HEK293T (cell line): ENCODE data around the gene DNAH9.

Source experiments
- CTCF ChIA-PET: fragments of 350-600 bp; formaldehyde crosslinking; extraction: SDS; loops from one replicate; lab custom pipeline; 2021; ENCODE audit warnings: antibody characterized with exemption, inconsistent platforms; lab: Yijun Ruan, JAX
- POLR2A ChIA-PET: fragments of 350-600 bp; formaldehyde crosslinking; extraction: SDS; loops from one replicate; lab custom pipeline; 2020; ENCODE audit warnings: antibody characterized with exemption, inconsistent platforms; lab: Yijun Ruan, JAX
- DNase-seq: peaks from one replicate; pipeline ENCODE4 v3.0.0; 2012; ENCODE audit warnings: mixed read lengths; ENCODE audit errors: extremely low spot score
- ARNT ChIP-seq: fragments of 450-650 bp; IDR thresholded peaks from 2 replicates; pipeline ENCODE4 v1.6.1; 2017; ENCODE audit warnings: mild to moderate bottlenecking
- BHLHE40 ChIP-seq: fragments of 450-650 bp; IDR thresholded peaks from 2 replicates; pipeline ENCODE4 v1.6.1; 2016; ENCODE audit warnings: mild to moderate bottlenecking, moderate library complexity, borderline replicate concordance
- CTBP1 ChIP-seq: fragments of 450-650 bp; IDR thresholded peaks from 2 replicates; pipeline ENCODE4 v1.6.1; 2016; ENCODE audit warnings: borderline replicate concordance
- ELF4 ChIP-seq: fragments of 450-650 bp; IDR thresholded peaks from 2 replicates; pipeline ENCODE4 v1.6.1; 2017; ENCODE audit warnings: antibody characterized with exemption
- FOXA1 ChIP-seq: fragments of 450-650 bp; IDR thresholded peaks from 2 replicates; pipeline ENCODE4 v1.6.1; 2016; ENCODE audit warnings: mild to moderate bottlenecking
- FOXK2 ChIP-seq: fragments of 450-650 bp; IDR thresholded peaks from 2 replicates; pipeline ENCODE4 v1.6.1; 2016; ENCODE audit warnings: mild to moderate bottlenecking
- FOXM1 ChIP-seq: fragments of 450-650 bp; IDR thresholded peaks from 2 replicates; pipeline ENCODE4 v1.6.1; 2017; ENCODE audit warnings: mild to moderate bottlenecking, borderline replicate concordance
- HDGF ChIP-seq: fragments of 450-650 bp; IDR thresholded peaks from 2 replicates; pipeline ENCODE4 v1.6.1; 2017; ENCODE audit warnings: antibody characterized with exemption, borderline replicate concordance
- L3MBTL2 ChIP-seq: fragments of 450-650 bp; conservative IDR thresholded peaks from 2 replicates; pipeline ENCODE4 v1.6.1; 2016; ENCODE audit warnings: mild to moderate bottlenecking
- LEF1 ChIP-seq: fragments of 450-650 bp; IDR thresholded peaks from 2 replicates; pipeline ENCODE4 v1.6.1; 2017; ENCODE audit warnings: mild to moderate bottlenecking, borderline replicate concordance
- NFRKB ChIP-seq: fragments of 450-650 bp; IDR thresholded peaks from 2 replicates; pipeline ENCODE4 v1.6.1; 2016; ENCODE audit warnings: mild to moderate bottlenecking, moderate library complexity
- SP1 ChIP-seq: fragments of 450-650 bp; IDR thresholded peaks from 2 replicates; pipeline ENCODE4 v1.6.1; 2017
- SUZ12 ChIP-seq: fragments of 450-650 bp; IDR thresholded peaks from 2 replicates; pipeline ENCODE4 v1.6.1; 2016; ENCODE audit warnings: mild to moderate bottlenecking
- TARDBP ChIP-seq: fragments of 450-650 bp; IDR thresholded peaks from 2 replicates; pipeline ENCODE4 v1.6.1; 2016
- ZNF384 ChIP-seq: fragments of 450-650 bp; IDR thresholded peaks from 2 replicates; pipeline ENCODE4 v1.6.1; 2016
- TF ChIP-seq, protein P1 (sequence below): fragments of 450-650 bp; IDR thresholded peaks from 2 replicates; pipeline ENCODE4 v1.6.1; 2016

The DNAH9 gene

DNA sequence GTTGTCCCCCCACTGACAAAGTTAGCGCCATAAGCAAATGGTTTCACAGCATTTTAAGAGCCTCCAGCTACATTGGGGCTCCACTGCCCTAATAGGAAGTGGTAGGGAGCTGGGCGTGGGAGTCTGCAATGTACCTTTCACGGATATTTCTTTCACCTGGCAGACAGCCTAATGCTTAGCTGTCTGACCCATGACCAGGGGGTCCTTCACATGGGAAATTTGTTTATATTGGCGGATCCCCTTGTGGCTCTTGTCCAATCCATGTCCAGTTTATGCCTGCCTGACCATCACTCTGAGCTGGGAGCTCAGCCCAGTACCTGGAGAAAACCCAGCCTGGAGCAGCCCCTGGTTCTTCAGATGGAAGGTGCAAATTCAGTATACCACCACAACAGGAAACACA is 254.0 kb downstream of the DNAH9 start:
- ChIA-PET POLR2A (no interaction called here), CTCF (no interaction called here)
- no peak for DNase-seq
- no peak for TF ChIP-seq ELF4
- TF ChIP-seq BHLHE40 = no peak
- TF ChIP-seq, protein P1, sequence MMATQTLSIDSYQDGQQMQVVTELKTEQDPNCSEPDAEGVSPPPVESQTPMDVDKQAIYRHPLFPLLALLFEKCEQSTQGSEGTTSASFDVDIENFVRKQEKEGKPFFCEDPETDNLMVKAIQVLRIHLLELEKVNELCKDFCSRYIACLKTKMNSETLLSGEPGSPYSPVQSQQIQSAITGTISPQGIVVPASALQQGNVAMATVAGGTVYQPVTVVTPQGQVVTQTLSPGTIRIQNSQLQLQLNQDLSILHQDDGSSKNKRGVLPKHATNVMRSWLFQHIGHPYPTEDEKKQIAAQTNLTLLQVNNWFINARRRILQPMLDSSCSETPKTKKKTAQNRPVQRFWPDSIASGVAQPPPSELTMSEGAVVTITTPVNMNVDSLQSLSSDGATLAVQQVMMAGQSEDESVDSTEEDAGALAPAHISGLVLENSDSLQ = no peak
- no peak for TF ChIP-seq LEF1
- no peak for TF ChIP-seq SP1
- TF ChIP-seq FOXM1 = no peak
- TF ChIP-seq SUZ12 = no peak
- no peak for TF ChIP-seq NFRKB
- TF ChIP-seq CTBP1 = no peak
- TF ChIP-seq FOXA1 = no peak
- no peak for TF ChIP-seq FOXK2
- TF ChIP-seq TARDBP = no peak
- TF ChIP-seq ZNF384 = no peak
- TF ChIP-seq L3MBTL2 = no peak
- no peak for TF ChIP-seq ARNT

DNA sequence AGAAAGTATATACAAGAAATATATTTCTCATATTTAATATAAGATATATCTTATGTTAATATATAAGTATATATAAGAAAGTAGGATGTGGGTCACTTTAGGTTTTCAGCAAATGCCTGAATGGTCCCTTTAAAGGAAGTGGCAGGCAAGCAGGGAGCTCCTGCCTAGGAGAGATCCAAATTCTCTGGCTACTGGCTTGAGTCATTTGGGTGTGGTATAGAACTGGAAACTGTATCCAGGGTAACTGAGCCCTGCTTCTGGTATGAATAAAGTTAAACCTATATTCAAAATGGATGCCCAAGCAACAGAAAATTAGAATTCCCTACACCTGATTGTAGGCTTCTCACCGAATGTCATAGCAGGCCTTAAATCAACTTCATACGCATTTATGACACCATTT is 254.6 kb downstream of the DNAH9 start:
- no peak for DNase-seq
- ChIA-PET POLR2A (no interaction called here), CTCF (no interaction called here)
- TF ChIP-seq L3MBTL2 (no peak), FOXA1 (no peak), ARNT (no peak), SP1 (no peak), ZNF384 (no peak), FOXK2 (no peak), BHLHE40 (no peak), HDGF (no peak)

GRCh38 chr17:11853321-11854151 is 255.3 kb downstream of the DNAH9 start:
- no peak for TF ChIP-seq TARDBP
- TF ChIP-seq FOXA1 = no peak
- no peak for TF ChIP-seq ZNF384
- TF ChIP-seq CTBP1 = no peak
- no peak for TF ChIP-seq SP1
- no peak for TF ChIP-seq HDGF
- TF ChIP-seq FOXM1 = no peak
- no peak for TF ChIP-seq L3MBTL2
- no peak for TF ChIP-seq ELF4
- POLR2A ChIA-PET = no interaction called here
- CTCF ChIA-PET = no interaction called here

GRCh38 chr17:11855306-11855705 is 257.0 kb downstream of the DNAH9 start:
- ChIA-PET POLR2A (no interaction called here), CTCF (no interaction called here)
- DNase-seq = no peak
- TF ChIP-seq FOXA1 (no peak), FOXK2 (no peak)

More at GRCh38 chr17:11853321-11854151, 255.3 kb downstream of the DNAH9 start:
- no peak for DNase-seq

DNA sequence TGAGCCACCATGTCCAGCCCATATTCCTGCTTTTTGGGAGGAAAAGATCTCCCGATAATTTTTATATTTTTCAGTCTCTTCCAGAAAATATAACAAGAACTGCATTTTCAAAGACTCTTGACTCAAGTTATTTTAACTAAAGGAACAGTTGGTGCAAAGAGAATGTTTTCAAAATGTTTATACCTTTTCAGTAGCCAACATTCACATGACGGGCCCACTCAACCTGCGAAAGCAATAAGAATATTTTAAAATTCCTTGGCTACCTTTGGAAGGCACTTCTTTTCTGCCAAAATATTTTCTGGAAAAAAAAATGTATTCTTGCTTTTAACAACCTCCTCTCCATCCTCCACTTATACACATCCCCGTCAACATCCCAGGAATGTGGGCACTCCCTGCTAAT is 258.7 kb downstream of the DNAH9 start:
- DNase-seq = no peak
- TF ChIP-seq FOXM1 (no peak), SP1 (no peak), HDGF (no peak), CTBP1 (no peak), FOXA1 (no peak), NFRKB (no peak)
- ChIA-PET POLR2A (no interaction called here), CTCF (no interaction called here)

- TF ChIP-seq ELF4 (no peak), FOXM1 (no peak), BHLHE40 (no peak), TARDBP (no peak), FOXK2 (no peak), L3MBTL2 (no peak), ZNF384 (no peak), NFRKB (no peak), FOXA1 (no peak), LEF1 (no peak), SUZ12 (no peak), CTBP1 (no peak), ARNT (no peak), HDGF (no peak), SP1 (no peak)
- TF ChIP-seq, protein P1 = no peak
- CTCF ChIA-PET = no interaction called here
- POLR2A ChIA-PET = no interaction called here
- no peak for DNase-seq
Measured at GRCh38 chr17:11869680-11870394, 271.6 kb downstream of the DNAH9 start.
